AG10803 (cell line): ENCODE measurements around the gene SPSB4.

Experiments
- DNase-seq: peaks from one replicate; pipeline ENCODE4 v3.0.0; 2010; ENCODE audit warnings: low read depth
- H3K4me3 ChIP-seq: 2 replicates; pipeline ENCODE4 v1.5.1; 2011; ENCODE audit warnings: mild to moderate bottlenecking, low read length, control low read depth
- CTCF ChIP-seq: conservative IDR thresholded peaks from 2 replicates; pipeline ENCODE4 v1.5.1; 2011; ENCODE audit warnings: mild to moderate bottlenecking, low read length, control low read depth, inconsistent platforms

Gene SPSB4

DNA sequence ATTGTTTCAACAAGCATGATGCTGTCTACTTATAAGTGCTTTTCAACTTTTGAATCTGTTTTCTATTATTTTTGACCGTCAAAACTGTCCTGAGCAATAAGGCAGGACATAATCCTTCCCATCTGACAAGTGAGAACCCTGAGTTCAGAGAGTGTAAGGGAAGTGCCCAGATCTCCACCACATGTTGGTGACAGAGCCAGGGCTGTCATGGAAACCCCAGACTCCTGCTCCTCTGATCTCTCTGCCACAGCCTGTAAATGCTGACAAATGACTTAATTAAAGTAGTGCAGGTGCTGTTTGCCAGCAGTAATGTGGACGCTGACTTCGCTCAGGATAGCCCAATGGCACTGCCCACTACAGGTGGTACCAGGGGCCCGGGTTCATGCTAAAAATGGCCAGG lies 40.3 kb downstream of the SPSB4 start:
- no peak overlapping the region for H3K4me3 ChIP-seq
- DNase-seq: no peak
- TF ChIP-seq CTCF: no peak

DNA sequence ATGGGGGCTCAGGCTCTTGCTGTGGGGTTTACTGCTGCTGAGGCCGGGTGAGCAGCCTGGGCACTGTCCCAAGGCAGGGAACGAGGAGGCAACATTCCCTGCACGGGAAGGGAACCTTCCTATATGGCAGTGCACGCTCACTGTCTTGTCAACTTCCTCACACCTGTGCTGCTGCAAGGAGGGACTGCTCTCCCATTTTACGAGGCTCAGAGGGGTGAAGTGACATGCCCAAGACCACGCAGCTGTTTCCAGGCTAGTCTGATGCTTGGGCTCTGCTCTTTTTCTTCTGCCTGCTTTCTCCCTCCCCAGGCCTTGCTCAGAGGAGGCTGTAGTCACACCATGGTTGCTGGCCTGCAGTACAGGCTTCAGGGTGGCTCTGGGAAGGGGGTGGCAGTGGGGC lies 41.5 kb downstream of the SPSB4 start:
- H3K4me3 ChIP-seq: no peak overlapping the region
- no peak for DNase-seq
- no peak for TF ChIP-seq CTCF

GRCh38 chr3:141093397-141093796 lies 42.2 kb downstream of the SPSB4 start:
- no peak for DNase-seq
- TF ChIP-seq CTCF: no peak

GRCh38 chr3:141093971-141094684 lies 43.0 kb downstream of the SPSB4 start:
- DNase-seq: no peak
- TF ChIP-seq CTCF: no peak
- no peak overlapping the region for H3K4me3 ChIP-seq

More at GRCh38 chr3:141093397-141093796, 42.2 kb downstream of the SPSB4 start:
- no peak overlapping the region for H3K4me3 ChIP-seq

DNA sequence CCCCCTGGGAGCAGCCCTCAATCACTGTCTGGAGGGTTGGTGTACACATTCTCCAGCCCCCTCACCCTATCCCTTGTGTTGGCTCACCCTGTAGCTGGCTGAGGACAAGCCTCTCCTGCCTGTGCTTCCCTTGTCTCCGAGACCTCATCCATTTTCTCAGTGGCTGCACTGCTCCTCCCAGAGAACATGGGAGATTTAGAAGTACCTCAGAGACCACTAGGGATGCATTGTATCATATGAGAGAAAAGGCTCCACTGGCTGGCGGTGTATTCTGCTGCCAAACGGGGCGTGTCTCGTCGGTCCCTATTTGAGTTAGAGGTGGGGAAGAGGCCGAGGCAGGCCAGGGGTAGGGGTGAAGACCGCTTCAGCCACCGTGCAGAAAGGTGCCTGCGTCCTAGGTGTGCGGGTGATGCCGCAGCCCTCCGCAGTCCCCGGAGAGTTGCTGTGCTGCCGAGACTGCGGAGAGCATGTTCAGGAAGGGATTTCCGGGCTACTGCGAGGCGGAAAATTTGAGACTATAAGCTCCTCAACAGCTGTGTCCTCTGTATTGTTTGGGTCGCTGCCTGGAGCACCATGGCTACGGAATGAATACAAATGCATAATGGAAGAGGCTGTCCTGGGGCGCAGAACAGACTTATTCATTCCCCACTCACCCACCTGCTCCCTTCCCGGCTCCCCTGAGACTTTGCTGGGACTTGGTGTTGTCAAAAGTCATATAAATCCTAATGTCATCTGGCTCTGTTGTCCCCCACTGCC lies 43.8 kb downstream of the SPSB4 start:
- peak; percentile 52 for DNase-seq
- 0 out of 2 replicates have a peak overlapping the region, but pooled peaks have one; percentile 7 for H3K4me3 ChIP-seq
- TF ChIP-seq CTCF: no peak

- no peak for TF ChIP-seq CTCF
- no peak overlapping the region for H3K4me3 ChIP-seq
- no peak for DNase-seq
Measured at GRCh38 chr3:141095546-141095937, 44.4 kb downstream of the SPSB4 start.

- no peak for TF ChIP-seq CTCF
- no peak for DNase-seq
Measured at GRCh38 chr3:141096164-141096563, 45.0 kb downstream of the SPSB4 start.

More at GRCh38 chr3:141096164-141096563, 45.0 kb downstream of the SPSB4 start:
- no peak overlapping the region for H3K4me3 ChIP-seq
